H1 (cell line): Measurements from ENCODE around the gene CLCN3. TPM values are rescaled to one million over a fixed set of nuclear protein-coding genes. Genes with fewer than 3 reads are reported as not detected.

Experiments used
- CTCF ChIA-PET: fragments of 300-600 bp; sonication (Branson Sonifier 250); formaldehyde crosslinking; loops from one replicate; lab custom pipeline; 2021; ENCODE audit not compliant: partially characterized antibody; lab: Charles Lee
- POLR2A ChIA-PET: fragments of 300-600 bp; sonication (Branson Sonifier 250); formaldehyde crosslinking; loops from one replicate; lab custom pipeline; 2021; ENCODE audit warnings: inconsistent platforms; ENCODE audit not compliant: partially characterized antibody; lab: Charles Lee
- DNase-seq, 2 experiments: peaks; one replicate each; pipeline versions ENCODE4 v3.0.0 to v3.0.0-alpha.2; 2010 to 2022; ENCODE audit warnings: low spot score in 2 of 2, low read depth in 1 of 2, mixed read lengths in 1 of 2
- FAIRE-seq: peaks from 2 replicates; lab custom pipeline; 2011; peaks lifted over from hg19 to GRCh38; lab: Jason Lieb, UNC
- H2AFZ ChIP-seq: 2 replicates; pipeline ENCODE4 v1.8.1; 2012; ENCODE audit warnings: low read length, inconsistent platforms
- H2AK5ac ChIP-seq: 2 replicates; pipeline ENCODE4 v1.6.1; 2013; ENCODE audit warnings: low read depth, low read length
- H2BK120ac ChIP-seq: replicated peaks from 2 replicates; pipeline ENCODE3; 2013; ENCODE audit warnings: low read depth, low read length, inconsistent platforms
- H2BK12ac ChIP-seq: 2 replicates; pipeline ENCODE4 v1.6.1; 2013; ENCODE audit warnings: low read depth, low read length
- H2BK15ac ChIP-seq: 2 replicates; pipeline ENCODE4 v1.6.1; 2013; ENCODE audit warnings: low read length
- H2BK20ac ChIP-seq: 2 replicates; pipeline ENCODE4 v1.6.1; 2013; ENCODE audit warnings: low read length
- H2BK5ac ChIP-seq: 2 replicates; pipeline ENCODE4 v1.6.1; 2013; ENCODE audit warnings: low read depth, low read length
- H3K14ac ChIP-seq: 2 replicates; pipeline ENCODE4 v1.6.1; 2013; ENCODE audit warnings: inconsistent platforms; ENCODE audit not compliant: insufficient read length
- H3K18ac ChIP-seq: 2 replicates; pipeline ENCODE4 v1.6.1; 2013; ENCODE audit warnings: low read length; ENCODE audit errors: extremely low read depth
- H3K23ac ChIP-seq: 2 replicates; pipeline ENCODE4 v1.6.1; 2013; ENCODE audit warnings: inconsistent platforms; ENCODE audit not compliant: insufficient read length
- H3K23me2 ChIP-seq: 2 replicates; pipeline ENCODE4 v1.6.1; 2013; ENCODE audit warnings: low read depth, low read length
- H3K27ac ChIP-seq: 2 replicates; pipeline ENCODE4 v1.6.1; 2011; ENCODE audit warnings: low read depth, low read length, inconsistent platforms
- H3K27me3 ChIP-seq, 4 experiments: replicated peaks in 1 of 4; 1 replicate in 1 of 4; 2 replicates in 3 of 4; pipeline versions ENCODE4 v1.6.1 to v1.8.1; 2011 to 2013; ENCODE audit warnings: low read length in 3 of 4, mild to moderate bottlenecking in 3 of 4, inconsistent platforms in 2 of 4, mixed read lengths in 2 of 4, moderate library complexity in 1 of 4; ENCODE audit not compliant: control insufficient read depth in 3 of 4, insufficient read depth in 3 of 4; ENCODE audit errors: extremely low read depth in 1 of 4
- H3K36me3 ChIP-seq, 4 experiments: 2 replicates each; pipeline versions ENCODE4 v1.6.1 to v1.8.1; 2011 to 2013; ENCODE audit warnings: mild to moderate bottlenecking in 4 of 4, low read length in 3 of 4, moderate library complexity in 2 of 4, control low read depth in 1 of 4, inconsistent platforms in 1 of 4; ENCODE audit not compliant: insufficient read depth in 4 of 4, control insufficient read depth in 2 of 4
- H3K4ac ChIP-seq: replicated peaks from 2 replicates; pipeline ENCODE3; 2013; ENCODE audit warnings: low read length, low read depth, mixed read lengths, inconsistent platforms; ENCODE audit not compliant: insufficient read length
- H3K4me1 ChIP-seq, 4 experiments: replicated peaks in 1 of 4; 1 replicate in 1 of 4; 2 replicates in 3 of 4; pipeline versions ENCODE4 v1.6.1 to v1.8.1; 2011 to 2013; ENCODE audit warnings: low read length in 3 of 4, inconsistent platforms in 2 of 4, mixed read lengths in 1 of 4; ENCODE audit not compliant: insufficient read depth in 4 of 4, control insufficient read depth in 3 of 4
- H3K4me2 ChIP-seq, 2 experiments: 2 replicates each; pipeline versions ENCODE4 v1.6.1 to v1.8.1; 2011 to 2013; ENCODE audit warnings: low read depth in 2 of 2, low read length in 2 of 2, control low read depth in 1 of 2, inconsistent platforms in 1 of 2, mild to moderate bottlenecking in 1 of 2; ENCODE audit not compliant: insufficient read depth in 1 of 2
- H3K4me3 ChIP-seq, 4 experiments: fragments of 200-600, 300-600 bp in 1 of 4; sonication (generic), shearing (Covaris generic), sonication (Bioruptor Twin) in 1 of 4; 2 replicates each; pipeline versions ENCODE4 v1.5.1 to v1.8.1; 2011 to 2016; ENCODE audit warnings: low read length in 4 of 4, low read depth in 3 of 4, control low read depth in 2 of 4, inconsistent platforms in 2 of 4, mild to moderate bottlenecking in 2 of 4, mixed read lengths in 1 of 4, moderate library complexity in 1 of 4; ENCODE audit not compliant: insufficient read depth in 2 of 4; ENCODE audit errors: extremely low read depth in 1 of 4
- H3K56ac ChIP-seq: replicated peaks from 2 replicates; pipeline ENCODE3; 2013; ENCODE audit warnings: low read depth, mild to moderate bottlenecking, mixed read lengths, low read length, inconsistent platforms; ENCODE audit not compliant: insufficient read length
- H3K79me1 ChIP-seq: 2 replicates; pipeline ENCODE4 v1.6.1; 2013; ENCODE audit warnings: low read depth, low read length, control low read depth
- H3K79me2 ChIP-seq, 2 experiments: 2 replicates each; pipeline versions ENCODE4 v1.6.1 to v1.8.1; 2012 to 2013; ENCODE audit warnings: low read length in 2 of 2, mild to moderate bottlenecking in 2 of 2, inconsistent platforms in 1 of 2; ENCODE audit not compliant: insufficient read depth in 2 of 2, control insufficient read depth in 1 of 2
- H3K9ac ChIP-seq, 4 experiments: replicated peaks in 1 of 4; 1 replicate in 1 of 4; 2 replicates in 3 of 4; pipeline versions ENCODE4 v1.6.1 to v1.8.1; 2011 to 2013; ENCODE audit warnings: low read depth in 3 of 4, low read length in 3 of 4, control low read depth in 2 of 4, mild to moderate bottlenecking in 2 of 4, moderate library complexity in 2 of 4, inconsistent platforms in 1 of 4; ENCODE audit errors: extremely low read depth in 1 of 4
- H3K9me3 ChIP-seq, 2 experiments: 2 replicates each; pipeline versions ENCODE4 v1.6.1 to v1.8.1; 2012 to 2013; ENCODE audit warnings: mild to moderate bottlenecking in 2 of 2, moderate library complexity in 2 of 2, control low read depth in 1 of 2, inconsistent platforms in 1 of 2, low read depth in 1 of 2, low read length in 1 of 2, mixed read lengths in 1 of 2; ENCODE audit not compliant: insufficient read depth in 2 of 2
- H4K20me1 ChIP-seq, 2 experiments: replicated peaks in 1 of 2; 2 replicates each; pipeline versions ENCODE3 to v1.8.1; 2011 to 2013; ENCODE audit warnings: inconsistent platforms in 2 of 2, low read length in 2 of 2, mild to moderate bottlenecking in 1 of 2; ENCODE audit not compliant: insufficient read depth in 2 of 2, control insufficient read depth in 1 of 2
- H4K5ac ChIP-seq: 2 replicates; pipeline ENCODE4 v1.6.1; 2013; ENCODE audit warnings: low read length, low read depth, mixed read lengths, inconsistent platforms; ENCODE audit not compliant: insufficient read length
- H4K8ac ChIP-seq: 2 replicates; pipeline ENCODE4 v1.8.0; 2013; ENCODE audit warnings: mild to moderate bottlenecking, moderate library complexity, low read length, inconsistent platforms; ENCODE audit not compliant: insufficient read depth; ENCODE audit errors: extremely low read depth
- H4K91ac ChIP-seq: replicated peaks from 2 replicates; pipeline ENCODE3; 2013; ENCODE audit warnings: low read length, mixed read lengths, inconsistent platforms; ENCODE audit not compliant: insufficient read length
- BRCA1 ChIP-seq: IDR thresholded peaks from 2 replicates; pipeline ENCODE4 v1.6.1; 2012; ENCODE audit warnings: low read depth, low read length, improper control_type of control experiment
- E2F6 ChIP-seq: IDR thresholded peaks from 2 replicates; pipeline ENCODE4 v1.6.1; 2012; ENCODE audit warnings: inconsistent platforms
- GTF2F1 ChIP-seq: IDR thresholded peaks from 2 replicates; pipeline ENCODE4 v1.6.1; 2012; ENCODE audit warnings: low read depth, low read length, improper control_type of control experiment, borderline replicate concordance
- KDM5A ChIP-seq: fragments of 200-600 bp; IDR thresholded peaks from 2 replicates; pipeline ENCODE4 v1.7.1; 2012; ENCODE audit warnings: mild to moderate bottlenecking, low read length, inconsistent platforms, mixed read lengths
- RBBP5 ChIP-seq: IDR thresholded peaks from 2 replicates; pipeline ENCODE4 v1.7.1; 2012; ENCODE audit warnings: low read depth, mild to moderate bottlenecking, inconsistent platforms, low read length, moderate library complexity, borderline replicate concordance
- SIRT6 ChIP-seq: IDR thresholded peaks from one replicate; pipeline ENCODE4 v1.7.1; 2012; ENCODE audit warnings: low read length, inconsistent platforms
- SP4 ChIP-seq: IDR thresholded peaks from 2 replicates; pipeline ENCODE4 v1.6.1; 2012; ENCODE audit warnings: low read length, inconsistent platforms
- TAF7 ChIP-seq: optimal IDR thresholded peaks from 2 replicates; pipeline ENCODE3; 2011; ENCODE audit warnings: low read depth, mild to moderate bottlenecking, inconsistent platforms, low read length, moderate library complexity, borderline replicate concordance
- TBP ChIP-seq: IDR thresholded peaks from 2 replicates; pipeline ENCODE4 v1.6.1; 2011; ENCODE audit warnings: low read depth, low read length, improper control_type of control experiment
- polyA plus RNA-seq, 7 experiments: library from polyadenylated mRNA; depleted of rRNA in 3 of 7; stranded (reverse) in 5 of 7; unstranded in 2 of 7; fragments of >200 nt in 5 of 7; fragments of 200-250 nt in 2 of 7; gene quantifications; 1 replicate in 5 of 7; 2 replicates in 1 of 7; 4 replicates in 1 of 7; pipeline versions ENCODE4 v1.2.1 to v1.2.3, GENCODE V29; 2011 to 2013; ENCODE audit warnings: missing spikeins in 2 of 7, mixed read lengths in 2 of 7
- total RNA-seq: library from RNA; stranded (reverse); fragmentation: NEBNext Ultra II Directional; extraction: Animal tissue kit (Norgen Biotek cat#: 25700); gene quantifications from 2 replicates; pipeline ENCODE4 v1.2.1, GENCODE V29; 2021

CLCN3 gene
- total and polyA plus RNA-seq, 2 of the 8 experiments (the other 6 are each of a cell fraction or from before 2014, with no cell fraction given), result 8.8 to 32.8 TPM

- no peak for FAIRE-seq
- no peaks in the 10 kb centered on the region for H3K9me3 ChIP-seq
- H3K23ac ChIP-seq, result no peak overlapping the region
- no peak overlapping the region for H4K91ac ChIP-seq
- no peak overlapping the region for H3K4ac ChIP-seq
- H2BK20ac ChIP-seq, result no peak overlapping the region
- H3K23me2 ChIP-seq, result no peaks in the 10 kb centered on the region
- no peak overlapping the region for H2BK15ac ChIP-seq
- no peak for DNase-seq
- H3K9ac ChIP-seq, result no peak overlapping the region
- no peaks in the 10 kb centered on the region for H3K4me1 ChIP-seq
- no peak overlapping the region for H2BK120ac ChIP-seq
- no peak overlapping the region for H2BK12ac ChIP-seq
- no peak overlapping the region for H4K8ac ChIP-seq
- H3K14ac ChIP-seq, result no peak overlapping the region
- H4K20me1 ChIP-seq, result no peaks in the 10 kb centered on the region
- POLR2A ChIA-PET, result interaction anchor here (0.6 kb wide), 1 partner anchor 57 kb away, joined by 4 read pairs; no protein-coding TSS in a partner anchor
- H2AK5ac ChIP-seq, result no peak overlapping the region
- no peak overlapping the region for H3K56ac ChIP-seq
- H2BK5ac ChIP-seq, result no peak overlapping the region
- H3K79me2 ChIP-seq, result no peaks in the 10 kb centered on the region
- no peak overlapping the region for H3K4me2 ChIP-seq
- no peaks in the 10 kb centered on the region for H3K27me3 ChIP-seq
- H3K36me3 ChIP-seq, result peaks cover 0 to 12% (median 5%) of the 10 kb centered on the region in 4 experiments; a peak in 4 of 8 replicates
- H3K18ac ChIP-seq, result no peak overlapping the region
- H3K27ac ChIP-seq, result no peak overlapping the region
- no peak overlapping the region for H3K4me3 ChIP-seq
- no peaks in the 10 kb centered on the region for H3K79me1 ChIP-seq
- H2AFZ ChIP-seq, result no peak overlapping the region
- TF ChIP-seq SP4 (no peak), TBP (no peak), RBBP5 (no peak), E2F6 (no peak), SIRT6 (no peak), KDM5A (no peak), GTF2F1 (no peak), BRCA1 (no peak), TAF7 (no peak)
- no peak overlapping the region for H4K5ac ChIP-seq
- CTCF ChIA-PET, result interaction anchor here (0.9 to 1.7 kb wide), 4 partner anchors 48 to 161 kb away, joined by 3 to 5 read pairs (median 3); no protein-coding TSS in a partner anchor
Measured at GRCh38 chr4:169727616-169728015, 107.2 kb downstream of the CLCN3 start.
